Sigmoid colon (tissue), 7 donors: ENCODE data around the gene SUSD2. TPM values are rescaled to one million over a fixed set of nuclear protein-coding genes. Genes with fewer than 3 reads are reported as not detected.

Experiments
- DNase-seq: peaks from one replicate; pipeline ENCODE4 v3.0.0-alpha.2; 2019
- H3K27ac ChIP-seq, 4 donors: fragments of 200-600 bp; sonication (generic); one replicate each; pipeline ENCODE4 v1.5.1; 2016 to 2019; ENCODE audit warnings: mild to moderate bottlenecking in 1 of 4
- H3K27me3 ChIP-seq, 3 donors: fragments of 200-600 bp; sonication (generic); one replicate each; pipeline ENCODE4 v1.5.1; 2019; ENCODE audit warnings: mild to moderate bottlenecking in 1 of 3
- H3K36me3 ChIP-seq, 4 donors: fragments of 200-600 bp; sonication (generic); one replicate each; pipeline ENCODE4 v1.5.1; 2016 to 2019
- H3K4me1 ChIP-seq, 4 donors: fragments of 200-600 bp; sonication (generic); one replicate each; pipeline ENCODE4 v1.5.1; 2017 to 2019
- H3K4me3 ChIP-seq, 4 donors: fragments of 200-600 bp; sonication (generic); one replicate each; pipeline ENCODE4 v1.5.1; 2017 to 2019; ENCODE audit warnings: mild to moderate bottlenecking in 2 of 4, moderate library complexity in 1 of 4
- H3K9me3 ChIP-seq, 4 donors: fragments of 200-600 bp in 3 of 4; sonication (generic) in 3 of 4; one replicate each; pipeline versions ENCODE4 v1.5.1 to v1.6.1; 2013 to 2019
- CTCF ChIP-seq, 4 experiments: fragments of 450-650 bp in 3 of 4; fragments of 200-600 bp in 1 of 4; IDR thresholded peaks; one replicate each; pipeline ENCODE4 v1.5.1; 2016 to 2019; ENCODE audit warnings: antibody characterized with exemption in 4 of 4, mild to moderate bottlenecking in 3 of 4, moderate library complexity in 2 of 4
- EP300 ChIP-seq, 4 donors: sonication (generic); formaldehyde crosslinking; IDR thresholded peaks; one replicate each; pipeline ENCODE4 v1.6.1; 2017; ENCODE audit warnings: antibody characterized with exemption in 4 of 4
- POLR2A ChIP-seq, 2 donors: fragments of 450-650 bp; IDR thresholded peaks; one replicate each; pipeline ENCODE4 v1.6.1; 2016; ENCODE audit warnings: antibody characterized with exemption in 2 of 2, mild to moderate bottlenecking in 2 of 2, moderate library complexity in 2 of 2
- POLR2AphosphoS5 ChIP-seq, 4 donors: sonication (generic); formaldehyde crosslinking; IDR thresholded peaks; one replicate each; pipeline ENCODE4 v1.6.1; 2017; ENCODE audit warnings: antibody characterized with exemption in 4 of 4
- WGBS, 2 donors: extraction: QIAGEN DNeasy Blood & Tissue Kit; methylation state at CpG; one replicate each; pipeline ENCODE4 v1.1.7; 2013; 5-methylcytosine and 5-hydroxymethylcytosine counted together
- intact Hi-C: fragments of 100-400 bp; cut with DNase I; formaldehyde crosslinking; loops from one replicate; pipeline ENCODE4 v1.15.1; 2023
- polyA plus RNA-seq, 3 donors: library from polyadenylated mRNA; stranded (reverse); fragments of 200-250 nt; gene quantifications; one replicate each; pipeline ENCODE4 v1.2.3, GENCODE V29; 2013
- total RNA-seq, 4 donors: library from RNA; depleted of rRNA; stranded (reverse); fragments of >200 nt; gene quantifications; one replicate each; pipeline ENCODE4 v1.1.0, GENCODE V29; 2016
- donor health status: healthy with polysubstance abuse.
- donor health status: Bipolar disorder and iron deficiency.
- donor health status: healthy.

SUSD2 gene
- total and polyA plus RNA-seq, 7 donors = 1.2 to 8.6 (median 3.0) TPM; not detected in 2

- TF ChIP-seq POLR2AphosphoS5 (IDR thresholded peaks at IDR 0.05) (peak in 3 of 4 donors; percentile 10 to 70 (median 20)), EP300 (IDR thresholded peaks at IDR 0.05) (no peak), CTCF (IDR thresholded peaks at IDR 0.05) (peak; percentile 72 to 88 (median 84)), POLR2A (IDR thresholded peaks at IDR 0.05) (no peak)
- DNase-seq = peak; percentile 93
- WGBS, 2 donors = 14 to 25% methylated on average over 23 of the region's 23 CpGs
- Histone ChIP-seq H3K4me1 (peaks cover 0 to 63% (median 54%) of the 10 kb centered on the region in 4 donors), H3K27me3 (no peaks in the 10 kb centered on the region), H3K9me3 (no peaks in the 10 kb centered on the region), H3K27ac (peak overlapping the region; percentile 85 to 96 (median 92)), H3K36me3 (no peaks in the 10 kb centered on the region), H3K4me3 (peak overlapping the region; percentile 63 to 93 (median 72))
- intact Hi-C loops = no loop called here
Measured at GRCh38 chr22:24156913-24157821, 24.1 kb upstream of the SUSD2 start.

- TF ChIP-seq POLR2AphosphoS5 (IDR thresholded peaks at IDR 0.05) = peak in 1 of 4 donors; percentile 9
- peak in 2 of 4 experiments; percentile 8 to 19 for TF ChIP-seq CTCF (IDR thresholded peaks at IDR 0.05)
- TF ChIP-seq POLR2A (IDR thresholded peaks at IDR 0.05) = no peak
- TF ChIP-seq EP300 (IDR thresholded peaks at IDR 0.05) = no peak
- Histone ChIP-seq H3K9me3 (no peaks in the 10 kb centered on the region), H3K36me3 (no peaks in the 10 kb centered on the region), H3K27me3 (no peaks in the 10 kb centered on the region), H3K27ac (peak overlapping the region; percentile 85 to 96 (median 92)), H3K4me3 (peak overlapping the region in 3 of 4 donors; percentile 67 to 93 (median 76)), H3K4me1 (peaks cover 0 to 70% (median 60%) of the 10 kb centered on the region in 4 donors)
- WGBS, 2 donors = 60 to 88% methylated on average over 10 of the region's 10 CpGs
- intact Hi-C loops = no loop called here
- DNase-seq = no peak
Measured at GRCh38 chr22:24157822-24158135, 23.5 kb upstream of the SUSD2 start.

DNA sequence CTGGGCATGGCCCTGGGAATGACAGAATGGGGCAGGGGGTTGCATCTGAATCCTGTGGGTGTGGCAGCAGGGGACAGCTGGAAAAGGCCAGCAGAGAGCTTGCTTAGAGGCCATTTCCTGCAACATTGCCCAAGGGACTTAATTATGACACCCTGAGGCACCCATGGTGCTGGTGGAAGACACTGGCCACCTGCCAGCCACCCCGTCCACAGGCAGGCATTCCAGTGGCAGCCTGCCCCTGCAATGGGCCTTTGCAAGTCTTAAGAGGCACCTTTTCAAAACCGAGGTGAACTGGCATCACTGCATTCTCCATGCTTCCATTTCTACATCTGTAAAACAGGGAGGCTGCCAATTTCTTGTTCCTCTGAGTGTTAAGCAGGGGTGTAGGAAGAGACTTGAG lies 21.6 kb upstream of the SUSD2 start:
- Histone ChIP-seq H3K27me3 (no peaks in the 10 kb centered on the region), H3K27ac (peak overlapping the region; percentile 14 to 91 (median 58)), H3K4me1 (peaks cover 0 to 84% (median 74%) of the 10 kb centered on the region in 4 donors), H3K9me3 (no peaks in the 10 kb centered on the region), H3K36me3 (peaks cover 0 to 3% (median 0%) of the 10 kb centered on the region in 4 donors), H3K4me3 (no peak overlapping the region)
- DNase-seq = no peak
- TF ChIP-seq POLR2A (IDR thresholded peaks at IDR 0.05) (no peak), CTCF (IDR thresholded peaks at IDR 0.05) (no peak), POLR2AphosphoS5 (IDR thresholded peaks at IDR 0.05) (no peak)
- whole genome bisulfite sequencing, 2 donors = 83% methylated on average over 2 of the region's 2 CpGs
- intact Hi-C loops = loop anchor here (5.0 kb wide), 1 partner anchor 147 kb away; the partner anchor contains the start of gene CABIN1

DNA sequence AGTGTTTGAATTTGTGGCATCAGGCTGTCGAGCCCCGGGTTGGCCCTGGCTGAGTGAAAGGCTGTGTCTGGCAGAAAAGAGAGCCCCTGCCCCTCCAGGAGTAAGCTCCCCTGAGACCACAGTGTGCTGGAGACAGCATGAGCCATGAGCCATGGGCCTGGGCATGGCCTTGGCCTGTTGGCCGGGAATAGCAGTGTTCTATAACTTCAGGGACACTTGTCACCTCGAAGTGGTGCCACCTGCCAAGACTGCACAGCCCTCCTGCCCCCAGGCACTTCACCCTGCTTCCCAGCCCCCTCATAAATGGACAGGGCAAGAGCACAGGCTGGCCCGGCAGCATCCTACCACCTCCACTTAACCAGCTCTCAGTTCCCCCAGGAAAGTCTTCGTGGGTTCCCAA lies 20.7 kb upstream of the SUSD2 start:
- Histone ChIP-seq H3K36me3 (peaks cover 0 to 12% (median under 1%) of the 10 kb centered on the region in 4 donors), H3K4me3 (no peak overlapping the region), H3K27me3 (no peaks in the 10 kb centered on the region), H3K9me3 (no peaks in the 10 kb centered on the region), H3K27ac (peak overlapping the region; percentile 14 to 91 (median 54)), H3K4me1 (peaks cover 0 to 84% (median 75%) of the 10 kb centered on the region in 4 donors)
- 84 to 90% methylated on average over 6 of the region's 6 CpGs for WGBS, 2 donors
- DNase-seq = no peak
- no peak for TF ChIP-seq POLR2A (IDR thresholded peaks at IDR 0.05)
- TF ChIP-seq POLR2AphosphoS5 (IDR thresholded peaks at IDR 0.05) = no peak
- no peak for TF ChIP-seq CTCF (IDR thresholded peaks at IDR 0.05)
- TF ChIP-seq EP300 (IDR thresholded peaks at IDR 0.05) = no peak
- intact Hi-C loops = loop anchor here (5.0 kb wide), 1 partner anchor 148 kb away; the partner anchor contains the start of gene CABIN1
